Ascending aorta (tissue), 2 donors: ENCODE results near the gene DRAXIN. TPM values are rescaled to one million over a fixed set of nuclear protein-coding genes. Genes with fewer than 3 reads are reported as not detected.

Source experiments
- DNase-seq, 2 donors: peaks; one replicate each; pipeline ENCODE4 v3.0.0-alpha.2; 2019; ENCODE audit warnings: low spot score in 2 of 2
- H3K27ac ChIP-seq, 2 donors: fragments of 200-600 bp; sonication (generic); one replicate each; pipeline ENCODE4 v1.5.1; 2016 to 2017; ENCODE audit warnings: mild to moderate bottlenecking in 1 of 2
- H3K27me3 ChIP-seq: fragments of 200-600 bp; sonication (generic); one replicate; pipeline ENCODE4 v1.5.1; 2017
- H3K36me3 ChIP-seq, 2 donors: fragments of 200-600 bp; sonication (generic); one replicate each; pipeline ENCODE4 v1.5.1; 2016
- H3K4me1 ChIP-seq, 2 donors: fragments of 200-600 bp; sonication (generic); one replicate each; pipeline ENCODE4 v1.5.1; 2016 to 2017; ENCODE audit warnings: mild to moderate bottlenecking in 1 of 2
- H3K4me3 ChIP-seq, 2 donors: fragments of 200-600 bp; sonication (generic); one replicate each; pipeline ENCODE4 v1.5.1; 2016 to 2017; ENCODE audit warnings: mild to moderate bottlenecking in 1 of 2
- H3K9me3 ChIP-seq, 2 donors: fragments of 200-600 bp; sonication (generic); one replicate each; pipeline ENCODE4 v1.5.1; 2016
- intact Hi-C: fragments of 100-400 bp; cut with DNase I; formaldehyde crosslinking; loops from one replicate; pipeline ENCODE4 v1.15.1; 2023
- total RNA-seq: library from RNA; depleted of rRNA; stranded (reverse); fragments of >200 nt; gene quantifications from one replicate; pipeline ENCODE4 v1.1.0, GENCODE V29; 2016
- TF ChIP-seq, protein P1 (sequence below), 3 experiments: fragments of 200-600 bp in 2 of 3; fragments of 450-650 bp in 1 of 3; sonication (generic) in 2 of 3; IDR thresholded peaks; one replicate each; pipeline ENCODE4 v1.5.1; 2016 to 2019; ENCODE audit warnings: antibody characterized with exemption in 3 of 3, mild to moderate bottlenecking in 1 of 3, moderate library complexity in 1 of 3

DRAXIN gene
- total RNA-seq, 1 donor from 2014 or later, result 1.8 TPM

DNA sequence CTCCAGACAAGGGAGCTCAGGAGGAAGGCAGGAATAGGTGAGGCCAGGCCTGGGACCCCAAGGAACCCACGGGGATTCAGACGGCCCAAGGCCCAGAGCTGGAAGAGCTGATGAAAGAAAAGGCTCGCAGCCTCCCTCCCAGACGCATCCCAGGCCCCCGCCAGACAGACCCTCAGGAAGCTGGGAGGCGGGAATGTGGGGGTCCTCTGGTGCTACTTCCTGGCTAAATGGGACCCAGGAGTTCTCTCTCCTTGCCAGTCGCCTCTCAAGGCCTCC lies 37.7 kb upstream of the DRAXIN start:
- Histone ChIP-seq H3K27ac (peak overlapping the region; percentile 41 to 64), H3K4me3 (peak overlapping the region; percentile 77 to 86), H3K36me3 (peaks cover 3% of the 10 kb centered on the region in 2 donors), H3K27me3 (no peaks in the 10 kb centered on the region), H3K9me3 (no peaks in the 10 kb centered on the region), H3K4me1 (peaks cover 10 to 18% of the 10 kb centered on the region in 2 donors)
- intact Hi-C loops, result loop anchor here (1.0 to 10.0 kb wide), 4 partner anchors 28 to 251 kb away; partner anchors contain the start of genes AGTRAP, CLCN6, MAD2L2 and MTHFR
- TF ChIP-seq, protein P1, sequence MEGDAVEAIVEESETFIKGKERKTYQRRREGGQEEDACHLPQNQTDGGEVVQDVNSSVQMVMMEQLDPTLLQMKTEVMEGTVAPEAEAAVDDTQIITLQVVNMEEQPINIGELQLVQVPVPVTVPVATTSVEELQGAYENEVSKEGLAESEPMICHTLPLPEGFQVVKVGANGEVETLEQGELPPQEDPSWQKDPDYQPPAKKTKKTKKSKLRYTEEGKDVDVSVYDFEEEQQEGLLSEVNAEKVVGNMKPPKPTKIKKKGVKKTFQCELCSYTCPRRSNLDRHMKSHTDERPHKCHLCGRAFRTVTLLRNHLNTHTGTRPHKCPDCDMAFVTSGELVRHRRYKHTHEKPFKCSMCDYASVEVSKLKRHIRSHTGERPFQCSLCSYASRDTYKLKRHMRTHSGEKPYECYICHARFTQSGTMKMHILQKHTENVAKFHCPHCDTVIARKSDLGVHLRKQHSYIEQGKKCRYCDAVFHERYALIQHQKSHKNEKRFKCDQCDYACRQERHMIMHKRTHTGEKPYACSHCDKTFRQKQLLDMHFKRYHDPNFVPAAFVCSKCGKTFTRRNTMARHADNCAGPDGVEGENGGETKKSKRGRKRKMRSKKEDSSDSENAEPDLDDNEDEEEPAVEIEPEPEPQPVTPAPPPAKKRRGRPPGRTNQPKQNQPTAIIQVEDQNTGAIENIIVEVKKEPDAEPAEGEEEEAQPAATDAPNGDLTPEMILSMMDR (IDR thresholded peaks at IDR 0.05), result no peak
- no peak for DNase-seq

DNA sequence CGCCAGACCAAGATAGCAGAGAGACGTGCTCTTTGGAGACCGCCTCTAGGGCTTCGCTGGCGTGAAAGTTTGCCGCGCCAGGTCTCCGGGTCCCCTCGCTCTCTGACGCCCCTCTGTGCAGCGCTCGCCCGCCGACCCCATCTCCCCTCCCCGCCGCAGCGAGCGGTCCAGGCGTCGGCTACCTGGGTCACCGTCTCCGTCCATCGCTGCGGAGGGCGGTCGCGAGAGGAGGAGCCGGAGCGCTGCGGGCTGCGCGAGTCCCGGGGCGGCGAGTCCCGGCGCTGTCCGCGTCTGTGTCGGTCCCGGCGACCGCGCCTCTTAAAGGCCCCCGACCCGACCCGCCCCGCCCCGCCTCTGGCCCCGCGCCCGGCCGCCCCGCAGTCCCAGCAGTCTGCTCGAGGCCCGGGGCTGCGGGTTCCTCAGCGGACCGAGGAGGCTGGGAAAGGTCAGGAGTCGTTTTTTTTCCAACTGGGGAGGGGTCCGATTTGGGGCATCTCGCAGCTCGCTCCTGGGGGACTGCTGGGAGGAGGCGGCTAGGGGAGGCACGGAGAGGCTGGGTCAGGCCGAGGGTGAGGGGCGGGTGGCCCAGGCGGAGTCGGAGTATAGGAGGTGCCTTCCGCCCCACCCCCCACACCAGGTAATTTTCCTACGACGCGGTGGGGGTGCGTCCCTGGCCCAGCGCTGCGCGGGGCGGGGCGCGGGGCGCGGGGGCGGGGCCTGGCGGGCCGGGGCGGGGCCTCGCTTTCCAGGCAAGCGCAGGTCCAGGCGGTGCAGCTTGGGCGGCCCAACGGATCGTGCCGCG lies 37.2 kb upstream of the DRAXIN start, which contains the start of the genes FBXO2 and FBXO44:
TSS of gene FBXO2 (minus strand) at position 293 of the 802 bp plus-strand sequence. CDS start at position 204, 89 bp downstream.
TSS of gene FBXO44 (plus strand) at position 741 of the 802 bp plus-strand sequence. CDS start 959 bp downstream, outside the sequence.
- peaks cover 8 to 18% of the 10 kb centered on the region in 2 donors for H3K4me1 ChIP-seq
- DNase-seq, result peak in 1 of 2 donors; percentile 77
- intact Hi-C loops, result loop anchor here (1.0 to 10.0 kb wide), 4 partner anchors 27 to 250 kb away; partner anchors contain the start of genes AGTRAP, CLCN6, MAD2L2 and MTHFR
- peak within 1 kb of the TSS; percentile 45 to 64 for H3K27ac ChIP-seq
- no peaks in the 10 kb centered on the region for H3K9me3 ChIP-seq
- peaks cover 3 to 5% of the 10 kb centered on the region in 2 donors for H3K36me3 ChIP-seq
- H3K27me3 ChIP-seq, result no peaks in the 10 kb centered on the region
- TF ChIP-seq, protein P1 (IDR thresholded peaks at IDR 0.05), result no peak
- peak within 1 kb of the TSS; percentile 77 to 86 for H3K4me3 ChIP-seq

DNA sequence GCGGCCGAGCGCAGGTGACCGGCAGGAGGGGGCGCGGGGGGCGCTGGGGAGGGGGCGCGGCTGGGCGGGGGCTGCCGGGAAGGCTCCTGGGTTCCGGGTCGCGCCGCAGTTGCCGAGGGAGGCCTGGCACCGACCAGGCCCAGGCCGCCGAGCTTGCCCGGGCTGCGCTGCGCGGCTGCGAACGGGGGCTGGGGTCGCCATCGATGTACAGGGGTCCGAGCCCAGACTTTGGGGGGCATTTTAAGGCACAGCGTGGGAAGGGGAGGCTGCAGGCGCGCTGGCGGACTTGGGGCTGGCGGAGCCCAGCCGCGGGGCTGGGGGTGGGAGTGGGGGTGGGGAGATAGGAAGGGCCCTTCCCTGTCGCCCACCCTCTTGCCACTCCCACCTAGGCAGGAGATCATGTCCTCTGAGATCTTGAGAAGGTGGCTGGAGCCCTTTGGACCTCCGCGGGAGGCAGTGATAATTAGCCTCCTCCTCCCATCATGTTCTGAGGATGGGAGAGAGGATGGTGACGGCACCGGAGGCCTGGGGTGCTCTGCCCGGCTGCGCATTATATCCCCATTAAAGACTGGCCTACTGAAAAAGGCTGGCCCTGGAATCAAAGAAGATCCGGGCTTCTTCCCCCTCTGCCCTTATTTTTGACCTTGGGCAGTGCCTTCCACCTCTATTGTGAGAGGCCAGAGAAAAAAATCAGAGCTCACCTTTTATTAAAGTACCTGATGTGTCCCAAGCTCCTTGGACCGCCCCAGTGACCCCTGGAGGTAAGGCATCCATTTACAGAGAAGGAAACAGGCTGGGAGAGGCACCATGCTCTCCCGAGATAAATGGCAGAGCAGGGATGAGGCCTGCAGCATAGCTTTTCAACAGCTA lies 36.3 kb upstream of the DRAXIN start:
- intact Hi-C loops, result loop anchor here (1.0 to 10.0 kb wide), 4 partner anchors 26 to 250 kb away; partner anchors contain the start of genes AGTRAP, CLCN6, MAD2L2 and MTHFR
- Histone ChIP-seq H3K36me3 (peaks cover 3 to 10% of the 10 kb centered on the region in 2 donors), H3K4me1 (peaks cover 8 to 17% of the 10 kb centered on the region in 2 donors), H3K4me3 (peak overlapping the region; percentile 77 to 86), H3K27me3 (no peaks in the 10 kb centered on the region), H3K27ac (peak overlapping the region in 1 of 2 donors; percentile 17), H3K9me3 (no peaks in the 10 kb centered on the region)
- TF ChIP-seq, protein P1 (IDR thresholded peaks at IDR 0.05), result no peak
- DNase-seq, result no peak

DNA sequence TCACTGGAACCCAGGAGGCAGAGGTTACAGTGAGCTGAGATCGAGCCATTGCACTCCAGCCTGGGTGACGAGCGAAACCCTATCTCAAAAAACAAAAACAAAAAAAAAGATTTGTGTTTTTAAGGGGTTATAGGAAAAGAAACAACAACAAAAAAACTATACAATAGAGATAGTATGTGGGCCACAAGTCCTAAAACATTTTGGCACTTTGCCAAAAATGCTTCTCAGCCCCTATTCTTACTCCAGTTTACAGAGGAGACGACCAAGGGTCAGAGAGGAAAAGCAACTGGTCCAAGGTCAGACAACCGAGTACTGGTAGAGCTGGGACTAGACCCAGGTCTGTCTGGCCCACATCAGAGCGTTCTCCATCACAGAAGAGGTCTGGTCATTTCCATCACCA lies 33.9 kb upstream of the DRAXIN start:
- TF ChIP-seq, protein P1 (IDR thresholded peaks at IDR 0.05), result no peak
- intact Hi-C loops, result loop anchor here (10.0 kb wide), 1 partner anchor 247 kb away; no protein-coding TSS in a partner anchor
- H3K4me3 ChIP-seq, result no peak overlapping the region
- no peaks in the 10 kb centered on the region for H3K27me3 ChIP-seq
- H3K36me3 ChIP-seq, result peaks cover 7 to 20% of the 10 kb centered on the region in 2 donors
- no peak for DNase-seq
- no peak overlapping the region for H3K27ac ChIP-seq
- no peaks in the 10 kb centered on the region for H3K9me3 ChIP-seq
- peaks cover 8 to 10% of the 10 kb centered on the region in 2 donors for H3K4me1 ChIP-seq

DNA sequence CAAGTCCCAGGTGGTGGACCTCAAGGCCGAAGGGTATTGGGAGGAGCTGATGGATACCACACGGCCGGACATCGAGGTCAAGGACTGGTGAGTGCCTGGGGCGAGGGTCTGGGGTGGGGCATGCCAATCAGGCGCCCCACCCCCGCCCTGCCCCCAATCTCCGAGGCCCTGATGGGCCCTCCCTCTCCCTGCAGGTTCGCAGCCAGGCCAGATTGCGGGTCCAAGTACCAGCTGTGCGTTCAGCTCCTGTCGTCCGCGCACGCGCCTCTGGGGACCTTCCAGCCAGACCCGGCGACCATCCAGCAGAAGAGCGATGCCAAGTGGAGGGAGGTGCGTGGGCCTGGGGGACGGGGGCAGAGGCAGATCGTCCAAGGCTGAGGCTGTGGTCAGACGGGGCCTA lies 33.0 kb upstream of the DRAXIN start:
- H3K36me3 ChIP-seq, result peaks cover 7 to 20% of the 10 kb centered on the region in 2 donors
- intact Hi-C loops, result loop anchor here (10.0 kb wide), 1 partner anchor 246 kb away; no protein-coding TSS in a partner anchor
- no peaks in the 10 kb centered on the region for H3K9me3 ChIP-seq

More for the DNA sequence above, 33.0 kb upstream of the DRAXIN start:
- H3K4me3 ChIP-seq, result no peak overlapping the region
- H3K27ac ChIP-seq, result no peak overlapping the region
- H3K27me3 ChIP-seq, result no peaks in the 10 kb centered on the region
- peaks cover 8 to 10% of the 10 kb centered on the region in 2 donors for H3K4me1 ChIP-seq
- TF ChIP-seq, protein P1 (IDR thresholded peaks at IDR 0.05), result no peak
- DNase-seq, result no peak
